ENCODE data around the gene NFIX. TPM values are rescaled to one million over a fixed set of nuclear protein-coding genes. Genes with fewer than 3 reads are reported as not detected.

Gene NFIX
- total RNA-seq, 2 experiments from 2014 or later: 3.0 to 3.3 TPM

DNA sequence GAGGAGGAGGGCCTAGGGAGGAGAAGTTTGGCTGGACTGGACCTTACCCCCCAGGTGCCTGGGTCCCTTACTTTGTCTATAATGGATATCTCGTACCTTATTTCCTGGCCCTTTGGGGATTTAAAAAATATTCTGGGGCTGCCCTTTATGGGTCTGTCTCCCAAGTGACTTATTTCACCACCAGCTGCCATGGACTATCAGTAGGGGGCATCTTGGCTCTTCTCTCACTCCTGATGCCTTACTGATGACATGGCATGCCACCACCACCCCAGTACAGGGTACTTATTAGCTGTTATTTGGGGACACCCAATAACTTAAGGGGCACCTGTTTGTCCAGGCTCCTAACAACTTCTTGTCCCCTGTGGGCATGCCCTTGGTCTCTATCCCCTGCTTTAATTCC is 38.0 kb downstream of the NFIX start:
- intact Hi-C loops (cut with DNase I, micrococcal nuclease): loop anchor here (5.0 to 10.0 kb wide), 2 partner anchors 46 to 48 kb away; no protein-coding TSS in a partner anchor

DNA sequence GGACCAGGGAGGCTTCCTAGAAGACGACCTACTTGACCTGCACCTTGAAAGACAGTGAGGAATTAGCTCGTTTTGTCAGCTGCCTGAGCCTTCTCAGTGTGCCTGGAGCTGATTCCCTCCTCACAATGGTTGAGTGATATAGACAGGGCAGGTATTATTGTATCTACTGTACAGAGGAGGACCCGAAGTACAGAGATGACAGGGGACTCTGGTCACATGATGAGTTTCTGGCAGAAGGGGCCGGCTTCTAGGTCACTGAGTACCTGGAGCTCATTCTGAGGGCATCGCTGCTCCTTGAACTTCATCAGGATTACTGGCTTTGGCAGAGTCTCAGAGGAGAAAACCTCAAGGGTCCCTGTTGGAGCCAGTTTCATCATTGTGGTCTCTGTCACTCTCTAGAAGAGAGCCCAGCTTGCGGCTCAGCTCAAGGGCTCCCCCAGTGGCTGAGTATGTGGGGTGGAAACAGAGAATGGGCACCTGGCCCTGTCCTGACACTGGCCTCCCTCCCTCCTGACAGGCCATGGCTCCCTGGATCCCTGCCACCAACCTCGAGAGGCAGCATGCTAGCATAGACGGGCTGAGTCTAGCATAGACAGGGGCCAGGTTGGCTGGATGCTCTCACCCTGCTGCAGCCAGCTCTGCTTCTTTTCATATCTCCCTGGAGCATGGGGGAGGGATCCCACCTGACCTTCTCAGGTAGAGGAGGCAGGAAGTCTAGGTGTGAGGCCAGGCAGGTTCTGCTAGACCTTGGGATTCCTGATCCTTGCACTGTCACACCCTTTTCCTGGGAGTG is 38.7 kb downstream of the NFIX start:
- Histone ChIP-seq H3K4me1 (ENCODE audit: insufficient read depth, low read length) (no peaks in the 10 kb centered on the region), H3K27ac (ENCODE audit: low read depth in 1 of 2, low read length in 2 of 2) (no peak overlapping the region), H3K4me3 (ENCODE audit: low read length) (no peak overlapping the region), H3K27me3 (ENCODE audit: control insufficient read depth in 1 of 2, insufficient read depth in 2 of 2, low read length in 2 of 2) (peaks cover 0 to 6% of the 10 kb centered on the region in 2 experiments), H3K9me3 (ENCODE audit: control insufficient read depth in 1 of 2, insufficient read depth in 1 of 2, low read length in 2 of 2) (no peaks in the 10 kb centered on the region), H3K36me3 (ENCODE audit: insufficient read depth, low read length) (no peaks in the 10 kb centered on the region)
- Mint-ChIP-seq H3K27ac (no peak overlapping the region), H3K9me3 (no peaks in the 10 kb centered on the region), H3K4me3 (no peak overlapping the region), H3K36me3 (ENCODE audit: low read depth) (no peaks in the 10 kb centered on the region), H3K4me1 (ENCODE audit: low read depth) (no peaks in the 10 kb centered on the region), H3K27me3 (no peaks in the 10 kb centered on the region)
- POLR2A ChIA-PET: no interaction called here
- peak; percentile 61 for ATAC-seq (ENCODE audit: poor library complexity)
- TF ChIP-seq CTCF (IDR thresholded peaks at IDR 0.05): peak; percentile 46
- intact Hi-C loops (cut with DNase I, micrococcal nuclease): loop anchor here (5.0 to 10.0 kb wide), 2 partner anchors 47 to 49 kb away; no protein-coding TSS in a partner anchor
- CTCF ChIA-PET: interaction anchor here (0.5 to 1.4 kb wide), 7 partner anchors 20 to 228 kb away, joined by 3 to 5 read pairs (median 3); no protein-coding TSS in a partner anchor
- peak in 8 of 14 experiments; percentile 15 to 58 (median 34) for DNase-seq

More for the DNA sequence above, 38.0 kb downstream of the NFIX start:
- no peak overlapping the region for H3K4me3 Mint-ChIP-seq
- DNase-seq: no peak
- no peaks in the 10 kb centered on the region for H3K36me3 ChIP-seq (ENCODE audit: insufficient read depth, low read length)
- no peaks in the 10 kb centered on the region for H3K9me3 ChIP-seq (ENCODE audit: control insufficient read depth in 1 of 2, insufficient read depth in 1 of 2, low read length in 2 of 2)
- H3K27ac ChIP-seq (ENCODE audit: low read depth in 1 of 2, low read length in 2 of 2): no peak overlapping the region
- H3K4me3 ChIP-seq (ENCODE audit: low read length): no peak overlapping the region
- H3K36me3 Mint-ChIP-seq (ENCODE audit: low read depth): no peaks in the 10 kb centered on the region
- H3K27me3 ChIP-seq (ENCODE audit: control insufficient read depth in 1 of 2, insufficient read depth in 2 of 2, low read length in 2 of 2): peaks cover 0 to 6% of the 10 kb centered on the region in 2 experiments
- H3K9me3 Mint-ChIP-seq: no peaks in the 10 kb centered on the region
- no peak for ATAC-seq (ENCODE audit: poor library complexity)
- no peaks in the 10 kb centered on the region for H3K4me1 Mint-ChIP-seq (ENCODE audit: low read depth)
- ChIA-PET CTCF (interaction anchor here (1.0 to 1.4 kb wide), 5 partner anchors 19 to 229 kb away, joined by 3 to 5 read pairs (median 3); no protein-coding TSS in a partner anchor), POLR2A (no interaction called here)
- H3K4me1 ChIP-seq (ENCODE audit: insufficient read depth, low read length): no peaks in the 10 kb centered on the region
- H3K27me3 Mint-ChIP-seq: no peaks in the 10 kb centered on the region
- no peak overlapping the region for H3K27ac Mint-ChIP-seq
- no peak for TF ChIP-seq CTCF (IDR thresholded peaks at IDR 0.05)

DNA sequence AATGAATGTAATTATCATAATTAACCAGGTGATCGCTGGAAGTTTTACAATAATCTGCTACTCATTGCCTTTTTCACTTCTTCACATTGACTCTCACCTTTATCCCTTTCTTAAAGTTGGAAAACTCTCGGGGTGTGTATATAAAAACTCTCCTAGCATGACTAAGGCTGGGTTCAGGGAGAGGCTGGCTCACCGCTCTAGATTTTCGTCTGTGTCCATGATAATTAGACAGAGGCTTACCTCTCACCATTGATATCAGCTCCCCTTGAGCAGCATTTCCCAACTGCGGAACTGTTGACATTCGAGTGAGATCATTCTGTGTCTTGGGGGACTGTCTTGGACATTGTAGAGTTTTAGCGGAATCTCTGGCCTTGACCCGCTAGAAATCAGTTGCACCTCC is 39.4 kb downstream of the NFIX start:
- intact Hi-C loops (cut with DNase I, micrococcal nuclease): loop anchor here (5.0 to 10.0 kb wide), 3 partner anchors 43 to 50 kb away; no protein-coding TSS in a partner anchor
- H3K36me3 ChIP-seq (ENCODE audit: insufficient read depth, low read length): no peaks in the 10 kb centered on the region
- CTCF ChIA-PET: interaction anchor here (1.0 to 1.4 kb wide), 2 partner anchors 57 to 69 kb away, joined by 3 to 5 read pairs; no protein-coding TSS in a partner anchor
- no peak overlapping the region for H3K4me3 Mint-ChIP-seq
- no peaks in the 10 kb centered on the region for H3K4me1 ChIP-seq (ENCODE audit: insufficient read depth, low read length)
- no peak overlapping the region for H3K27ac Mint-ChIP-seq
- H3K27ac ChIP-seq (ENCODE audit: low read depth in 1 of 2, low read length in 2 of 2): no peak overlapping the region
- no peak for ATAC-seq (ENCODE audit: poor library complexity)
- no peak for DNase-seq
- H3K9me3 ChIP-seq (ENCODE audit: control insufficient read depth in 1 of 2, insufficient read depth in 1 of 2, low read length in 2 of 2): no peaks in the 10 kb centered on the region
- peaks cover 0 to 6% of the 10 kb centered on the region in 2 experiments for H3K27me3 ChIP-seq (ENCODE audit: control insufficient read depth in 1 of 2, insufficient read depth in 2 of 2, low read length in 2 of 2)
- no peaks in the 10 kb centered on the region for H3K36me3 Mint-ChIP-seq (ENCODE audit: low read depth)
- no peaks in the 10 kb centered on the region for H3K4me1 Mint-ChIP-seq (ENCODE audit: low read depth)
- no peak for TF ChIP-seq CTCF (IDR thresholded peaks at IDR 0.05)
- POLR2A ChIA-PET: no interaction called here
- H3K9me3 Mint-ChIP-seq: no peaks in the 10 kb centered on the region
- no peak overlapping the region for H3K4me3 ChIP-seq (ENCODE audit: low read length)
- no peaks in the 10 kb centered on the region for H3K27me3 Mint-ChIP-seq
